Tibial artery (tissue), 4 donors: ENCODE measurements around the gene RCAN1.

Source experiments
- DNase-seq, 2 donors: peaks; one replicate each; pipeline ENCODE4 v3.0.0-alpha.2; 2019
- H3K27ac ChIP-seq, 2 donors: fragments of 200-600 bp; sonication (generic) in 1 of 2; 1 replicate in 1 of 2; 2 replicates in 1 of 2; pipeline ENCODE4 v1.5.1; 2018 to 2019; ENCODE audit warnings: mild to moderate bottlenecking in 1 of 2
- H3K27me3 ChIP-seq, 2 donors: fragments of 200-600 bp; sonication (generic) in 1 of 2; one replicate each; pipeline versions ENCODE4 v1.5.1 to v1.6.0; 2016 to 2019
- H3K36me3 ChIP-seq, 3 donors: fragments of 200-600 bp; sonication (generic) in 2 of 3; one replicate each; pipeline ENCODE4 v1.5.1; 2016 to 2019; ENCODE audit warnings: mild to moderate bottlenecking in 2 of 3
- H3K4me1 ChIP-seq, 4 donors: fragments of 200-600 bp; sonication (generic) in 2 of 4; 1 replicate in 3 of 4; 2 replicates in 1 of 4; pipeline ENCODE4 v1.5.1; 2016 to 2019
- H3K4me3 ChIP-seq, 2 donors: fragments of 200-600 bp; sonication (generic) in 1 of 2; 1 replicate in 1 of 2; 2 replicates in 1 of 2; pipeline ENCODE4 v1.5.1; 2018 to 2019; ENCODE audit warnings: mild to moderate bottlenecking in 2 of 2
- H3K9me3 ChIP-seq, 3 donors: fragments of 200-600 bp; sonication (generic) in 1 of 3; one replicate each; pipeline ENCODE4 v1.5.1; 2016 to 2019
- CTCF ChIP-seq, 2 experiments: fragments of 200-600 bp in 1 of 2; fragments of 450-650 bp in 1 of 2; IDR thresholded peaks; one replicate each; pipeline ENCODE4 v1.5.1; 2017 to 2019; ENCODE audit warnings: antibody characterized with exemption in 2 of 2, mild to moderate bottlenecking in 1 of 2, moderate library complexity in 1 of 2
- intact Hi-C: fragments of 100-400 bp; cut with DNase I; formaldehyde crosslinking; loops from one replicate; pipeline ENCODE4 v1.15.0; 2023; ENCODE audit warnings: low total_unique reads

RCAN1 gene

GRCh38 chr21:34520281-34520680 is 94.6 kb downstream of the RCAN1 start:
- peaks cover 3 to 68% (median 60%) of the 10 kb centered on the region in 3 donors for H3K36me3 ChIP-seq
- no peak for TF ChIP-seq CTCF (IDR thresholded peaks at IDR 0.05)
- H3K4me3 ChIP-seq: no peak overlapping the region
- H3K27ac ChIP-seq: no peak overlapping the region
- no peaks in the 10 kb centered on the region for H3K27me3 ChIP-seq
- intact Hi-C loops: loop anchor here (5.0 kb wide), 1 partner anchor 77 kb away; no protein-coding TSS in a partner anchor
- no peak for DNase-seq
- H3K4me1 ChIP-seq: peaks cover 0 to 36% (median 22%) of the 10 kb centered on the region in 4 donors
- H3K9me3 ChIP-seq: no peaks in the 10 kb centered on the region

- no peak for DNase-seq
- Histone ChIP-seq H3K27ac (no peak overlapping the region), H3K36me3 (peaks cover 3 to 68% (median 60%) of the 10 kb centered on the region in 3 donors), H3K27me3 (no peaks in the 10 kb centered on the region), H3K9me3 (no peaks in the 10 kb centered on the region), H3K4me3 (no peak overlapping the region), H3K4me1 (peaks cover 0 to 30% (median 16%) of the 10 kb centered on the region in 4 donors)
- TF ChIP-seq CTCF (IDR thresholded peaks at IDR 0.05): no peak
- intact Hi-C loops: loop anchor here (5.0 kb wide), 1 partner anchor 78 kb away; no protein-coding TSS in a partner anchor
These were observed 95.2 kb downstream of the RCAN1 start for GRCh38 chr21:34519694-34520093.

- Histone ChIP-seq H3K27ac (no peak overlapping the region), H3K4me1 (peaks cover 0 to 24% (median 14%) of the 10 kb centered on the region in 4 donors), H3K36me3 (peaks cover 3 to 68% (median 60%) of the 10 kb centered on the region in 3 donors), H3K4me3 (no peak overlapping the region), H3K9me3 (no peaks in the 10 kb centered on the region), H3K27me3 (no peaks in the 10 kb centered on the region)
- intact Hi-C loops: no loop called here
- TF ChIP-seq CTCF (IDR thresholded peaks at IDR 0.05): no peak
- DNase-seq: no peak
These were observed 95.9 kb downstream of the RCAN1 start for GRCh38 chr21:34519016-34519415.

GRCh38 chr21:34518301-34518700 is 96.6 kb downstream of the RCAN1 start:
- DNase-seq: no peak
- peaks cover 0 to 18% (median 10%) of the 10 kb centered on the region in 4 donors for H3K4me1 ChIP-seq
- intact Hi-C loops: no loop called here
- H3K9me3 ChIP-seq: no peaks in the 10 kb centered on the region
- H3K36me3 ChIP-seq: peaks cover 3 to 67% (median 59%) of the 10 kb centered on the region in 3 donors
- H3K27ac ChIP-seq: no peak overlapping the region
- no peak for TF ChIP-seq CTCF (IDR thresholded peaks at IDR 0.05)
- H3K4me3 ChIP-seq: no peak overlapping the region
- H3K27me3 ChIP-seq: no peaks in the 10 kb centered on the region

- H3K4me3 ChIP-seq: no peak overlapping the region
- H3K27ac ChIP-seq: no peak overlapping the region
- TF ChIP-seq CTCF (IDR thresholded peaks at IDR 0.05): no peak
- no peaks in the 10 kb centered on the region for H3K9me3 ChIP-seq
- no peak for DNase-seq
- peaks cover 0 to 11% (median 4%) of the 10 kb centered on the region in 4 donors for H3K4me1 ChIP-seq
- peaks cover 3 to 61% (median 53%) of the 10 kb centered on the region in 3 donors for H3K36me3 ChIP-seq
- H3K27me3 ChIP-seq: no peaks in the 10 kb centered on the region
- intact Hi-C loops: no loop called here
These were observed 97.2 kb downstream of the RCAN1 start for GRCh38 chr21:34517491-34518245.
